ENCODE measurements around the gene SAP25. TPM values are rescaled to one million over a fixed set of nuclear protein-coding genes. Genes with fewer than 3 reads are reported as not detected.

The SAP25 gene
- polyA plus RNA-seq, 1 donor (not counting 4 experiments of a cell fraction or from before 2014, with no cell fraction given), result 0.16 TPM

DNA sequence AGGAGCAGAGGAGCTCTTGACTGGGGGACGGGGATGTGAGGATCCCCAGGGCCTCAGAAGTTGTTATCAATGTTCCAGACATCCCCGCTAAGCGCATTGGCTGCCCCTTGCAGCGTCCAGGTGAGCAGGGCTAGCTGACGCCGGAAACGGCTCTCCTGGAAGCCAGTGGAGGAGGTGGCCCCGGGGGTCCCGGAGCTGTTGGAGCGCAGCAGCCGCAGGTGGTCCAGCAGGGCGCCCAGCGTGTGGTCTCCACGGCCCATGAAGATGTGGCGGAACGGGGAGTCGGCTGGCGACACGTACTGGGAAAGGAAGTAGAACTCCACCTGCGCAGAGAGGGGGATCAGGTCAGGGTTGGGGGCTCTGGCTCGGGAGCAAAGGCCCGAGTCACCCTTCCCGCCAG, 47.1 kb upstream of the SAP25 start:
- no peak overlapping the region for H2AFZ ChIP-seq (ENCODE audit: control insufficient read depth, low read length)
- no peaks in the 10 kb centered on the region for H3K9me1 ChIP-seq (ENCODE audit: control insufficient read depth, extremely low read depth, insufficient read depth, low read length)
- H3K4me3 ChIP-seq (ENCODE audit: control insufficient read depth in 2 of 3, extremely low read depth in 1 of 3, insufficient read depth in 2 of 3, low read depth in 1 of 3, low read length in 3 of 3), result no peak overlapping the region
- dilution Hi-C loops (cut with MboI; ENCODE audit: extremely low pct_ligation_motif_present, low sequenced_read_pairs), result no loop called here
- no peak overlapping the region for H3K4me2 ChIP-seq (ENCODE audit: control insufficient read depth, extremely low read depth, insufficient read depth, low read depth, low read length)
- H3K27ac ChIP-seq (ENCODE audit: control insufficient read depth, insufficient read depth, low read length), result no peak overlapping the region
- no peaks in the 10 kb centered on the region for H3K27me3 ChIP-seq (ENCODE audit: control insufficient read depth, extremely low read depth, insufficient read depth, low read length)
- H3K4me1 ChIP-seq (ENCODE audit: control insufficient read depth, extremely low read depth, insufficient read depth, low read length), result no peaks in the 10 kb centered on the region
- FAIRE-seq (no peak), DNase-seq (ENCODE audit: low read depth, low spot score) (no peak)
- H4K20me1 ChIP-seq (ENCODE audit: control insufficient read depth, extremely low read depth, insufficient read depth, low read length), result no peaks in the 10 kb centered on the region
- H3K36me3 ChIP-seq (ENCODE audit: control insufficient read depth in 2 of 2, extremely low read depth in 1 of 2, insufficient read depth in 2 of 2, low read length in 2 of 2), result no peaks in the 10 kb centered on the region
- H3K79me2 ChIP-seq (ENCODE audit: control insufficient read depth, insufficient read depth, low read length), result no peaks in the 10 kb centered on the region
- no peak overlapping the region for H3K9ac ChIP-seq (ENCODE audit: control insufficient read depth, extremely low read depth, insufficient read depth, low read length)
- TF ChIP-seq, protein P1, sequence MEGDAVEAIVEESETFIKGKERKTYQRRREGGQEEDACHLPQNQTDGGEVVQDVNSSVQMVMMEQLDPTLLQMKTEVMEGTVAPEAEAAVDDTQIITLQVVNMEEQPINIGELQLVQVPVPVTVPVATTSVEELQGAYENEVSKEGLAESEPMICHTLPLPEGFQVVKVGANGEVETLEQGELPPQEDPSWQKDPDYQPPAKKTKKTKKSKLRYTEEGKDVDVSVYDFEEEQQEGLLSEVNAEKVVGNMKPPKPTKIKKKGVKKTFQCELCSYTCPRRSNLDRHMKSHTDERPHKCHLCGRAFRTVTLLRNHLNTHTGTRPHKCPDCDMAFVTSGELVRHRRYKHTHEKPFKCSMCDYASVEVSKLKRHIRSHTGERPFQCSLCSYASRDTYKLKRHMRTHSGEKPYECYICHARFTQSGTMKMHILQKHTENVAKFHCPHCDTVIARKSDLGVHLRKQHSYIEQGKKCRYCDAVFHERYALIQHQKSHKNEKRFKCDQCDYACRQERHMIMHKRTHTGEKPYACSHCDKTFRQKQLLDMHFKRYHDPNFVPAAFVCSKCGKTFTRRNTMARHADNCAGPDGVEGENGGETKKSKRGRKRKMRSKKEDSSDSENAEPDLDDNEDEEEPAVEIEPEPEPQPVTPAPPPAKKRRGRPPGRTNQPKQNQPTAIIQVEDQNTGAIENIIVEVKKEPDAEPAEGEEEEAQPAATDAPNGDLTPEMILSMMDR (optimal IDR thresholded peaks at IDR 0.05 in 1 of 3, IDR thresholded peaks at IDR 0.05 in 1 of 3, conservative IDR thresholded peaks at IDR 0.05 in 1 of 3; ENCODE audit: extremely low read depth in 1 of 3, insufficient read depth in 2 of 3, low read length in 3 of 3), result no peak
- TF ChIP-seq EZH2 (IDR thresholded peaks at IDR 0.05; ENCODE audit: low read length), result no peak
- H3K9me3 ChIP-seq (ENCODE audit: control insufficient read depth, low read depth, low read length), result no peaks in the 10 kb centered on the region

DNA sequence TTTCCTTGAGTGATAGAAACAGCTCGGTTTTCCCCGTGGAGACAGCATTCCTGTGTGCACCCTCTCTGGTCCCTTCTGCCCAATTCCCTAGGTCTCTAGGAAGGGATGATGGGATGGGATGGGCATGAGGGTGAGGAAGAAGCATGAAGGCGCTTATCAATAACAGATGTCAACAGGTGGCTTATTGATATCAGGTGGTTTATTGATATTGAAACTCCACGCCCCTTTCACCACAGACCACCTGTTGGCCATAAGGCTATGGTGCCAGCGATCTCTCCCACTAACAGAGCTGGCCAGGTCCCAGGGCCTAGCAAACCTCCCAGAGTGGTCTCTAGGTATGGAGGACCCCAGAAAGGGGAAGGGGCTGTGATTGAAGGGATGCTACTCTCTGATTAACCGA, 46.5 kb upstream of the SAP25 start:
- Histone ChIP-seq H2AFZ (ENCODE audit: control insufficient read depth, low read length) (no peak overlapping the region), H3K79me2 (ENCODE audit: control insufficient read depth, insufficient read depth, low read length) (no peaks in the 10 kb centered on the region), H3K9me1 (ENCODE audit: control insufficient read depth, extremely low read depth, insufficient read depth, low read length) (no peaks in the 10 kb centered on the region), H3K9me3 (ENCODE audit: control insufficient read depth, low read depth, low read length) (no peaks in the 10 kb centered on the region), H3K4me2 (ENCODE audit: control insufficient read depth, extremely low read depth, insufficient read depth, low read depth, low read length) (no peak overlapping the region), H3K27me3 (ENCODE audit: control insufficient read depth, extremely low read depth, insufficient read depth, low read length) (no peaks in the 10 kb centered on the region), H3K4me1 (ENCODE audit: control insufficient read depth, extremely low read depth, insufficient read depth, low read length) (no peaks in the 10 kb centered on the region), H3K9ac (ENCODE audit: control insufficient read depth, extremely low read depth, insufficient read depth, low read length) (no peak overlapping the region), H3K36me3 (ENCODE audit: control insufficient read depth in 2 of 2, extremely low read depth in 1 of 2, insufficient read depth in 2 of 2, low read length in 2 of 2) (no peaks in the 10 kb centered on the region), H3K4me3 (ENCODE audit: control insufficient read depth in 2 of 3, extremely low read depth in 1 of 3, insufficient read depth in 2 of 3, low read depth in 1 of 3, low read length in 3 of 3) (no peak overlapping the region), H3K27ac (ENCODE audit: control insufficient read depth, insufficient read depth, low read length) (no peak overlapping the region), H4K20me1 (ENCODE audit: control insufficient read depth, extremely low read depth, insufficient read depth, low read length) (no peaks in the 10 kb centered on the region)
- FAIRE-seq, result no peak
- TF ChIP-seq, protein P1 (optimal IDR thresholded peaks at IDR 0.05 in 1 of 3, IDR thresholded peaks at IDR 0.05 in 1 of 3, conservative IDR thresholded peaks at IDR 0.05 in 1 of 3; ENCODE audit: extremely low read depth in 1 of 3, insufficient read depth in 2 of 3, low read length in 3 of 3), result no peak
- TF ChIP-seq EZH2 (IDR thresholded peaks at IDR 0.05; ENCODE audit: low read length), result no peak
- dilution Hi-C loops (cut with MboI; ENCODE audit: extremely low pct_ligation_motif_present, low sequenced_read_pairs), result no loop called here
- DNase-seq (ENCODE audit: low read depth, low spot score), result no peak
